Esophagus (tissue), 2 donors: ENCODE results near the gene SLC8A1. TPM values are rescaled to one million over a fixed set of nuclear protein-coding genes. Genes with fewer than 3 reads are reported as not detected.

Source experiments
- H3K27ac ChIP-seq, 2 donors: one replicate each; pipeline ENCODE4 v1.5.1; 2013; ENCODE audit warnings: low read depth in 2 of 2, mild to moderate bottlenecking in 2 of 2, inconsistent platforms in 1 of 2, low read length in 1 of 2, moderate library complexity in 1 of 2
- H3K27me3 ChIP-seq, 2 donors: one replicate each; pipeline ENCODE4 v1.6.1; 2013; ENCODE audit warnings: low read length in 2 of 2, control low read depth in 1 of 2, mild to moderate bottlenecking in 1 of 2; ENCODE audit not compliant: insufficient read depth in 2 of 2, control insufficient read depth in 1 of 2
- H3K36me3 ChIP-seq, 2 donors: one replicate each; pipeline ENCODE4 v1.6.1; 2013; ENCODE audit warnings: low read length in 1 of 2; ENCODE audit not compliant: control insufficient read depth in 2 of 2, insufficient read depth in 2 of 2
- H3K4me1 ChIP-seq, 2 donors: one replicate each; pipeline ENCODE4 v1.6.1; 2013; ENCODE audit warnings: low read length in 1 of 2; ENCODE audit not compliant: control insufficient read depth in 2 of 2, insufficient read depth in 2 of 2
- H3K4me3 ChIP-seq, 2 donors: one replicate each; pipeline ENCODE4 v1.5.1; 2013; ENCODE audit warnings: low read length in 2 of 2, mild to moderate bottlenecking in 2 of 2, low read depth in 1 of 2, moderate library complexity in 1 of 2
- H3K9me3 ChIP-seq, 2 donors: one replicate each; pipeline ENCODE4 v1.6.1; 2013; ENCODE audit warnings: mild to moderate bottlenecking in 2 of 2, low read depth in 1 of 2, low read length in 1 of 2, moderate library complexity in 1 of 2; ENCODE audit not compliant: control insufficient read depth in 2 of 2, insufficient read depth in 1 of 2
- WGBS, 2 donors: extraction: QIAGEN DNeasy Blood & Tissue Kit; methylation state at CpG; one replicate each; pipeline ENCODE4 v1.1.7; 2013; 5-methylcytosine and 5-hydroxymethylcytosine counted together
- polyA plus RNA-seq, 2 donors: library from polyadenylated mRNA; stranded (reverse); fragments of 200-250 nt; gene quantifications; one replicate each; pipeline ENCODE4 v1.2.3, GENCODE V29; 2013
- donor health status: healthy with polysubstance abuse.
- donor health status: Bipolar disorder and iron deficiency.

SLC8A1 gene
- polyA plus RNA-seq, 2 donors: 0.26 to 0.73 TPM

GRCh38 chr2:40483549-40484243, 31.8 kb upstream of the SLC8A1 start:
- Histone ChIP-seq H3K4me1 (no peaks in the 10 kb centered on the region), H3K27ac (no peak overlapping the region), H3K9me3 (no peaks in the 10 kb centered on the region), H3K4me3 (no peak overlapping the region), H3K36me3 (no peaks in the 10 kb centered on the region), H3K27me3 (no peaks in the 10 kb centered on the region)
- WGBS, 2 donors: 85 to 89% methylated on average over 3 of the region's 3 CpGs

- Histone ChIP-seq H3K27ac (no peak overlapping the region), H3K4me3 (no peak overlapping the region), H3K9me3 (no peaks in the 10 kb centered on the region), H3K36me3 (no peaks in the 10 kb centered on the region), H3K27me3 (no peaks in the 10 kb centered on the region), H3K4me1 (no peaks in the 10 kb centered on the region)
- 78 to 86% methylated on average over 5 of the region's 5 CpGs for WGBS, 2 donors
Measured at GRCh38 chr2:40480596-40480995, 28.7 kb upstream of the SLC8A1 start.

GRCh38 chr2:40480073-40480472, 28.2 kb upstream of the SLC8A1 start:
- H3K4me3 ChIP-seq: no peak overlapping the region
- H3K27me3 ChIP-seq: no peaks in the 10 kb centered on the region
- no peak overlapping the region for H3K27ac ChIP-seq
- no peaks in the 10 kb centered on the region for H3K4me1 ChIP-seq
- no peaks in the 10 kb centered on the region for H3K9me3 ChIP-seq
- no peaks in the 10 kb centered on the region for H3K36me3 ChIP-seq

GRCh38 chr2:40477361-40477760, 25.5 kb upstream of the SLC8A1 start:
- WGBS, 2 donors: 74% methylated on average over 5 of the region's 5 CpGs
- no peak overlapping the region for H3K27ac ChIP-seq

GRCh38 chr2:40476436-40476835, 24.5 kb upstream of the SLC8A1 start:
- 83 to 87% methylated on average over 1 of the region's 1 CpG for WGBS, 2 donors
- H3K4me1 ChIP-seq: no peaks in the 10 kb centered on the region
- H3K9me3 ChIP-seq: no peaks in the 10 kb centered on the region
- H3K27me3 ChIP-seq: no peaks in the 10 kb centered on the region
- no peak overlapping the region for H3K27ac ChIP-seq
- H3K4me3 ChIP-seq: no peak overlapping the region
- H3K36me3 ChIP-seq: no peaks in the 10 kb centered on the region

More at GRCh38 chr2:40477361-40477760, 25.5 kb upstream of the SLC8A1 start:
- Histone ChIP-seq H3K27me3 (no peaks in the 10 kb centered on the region), H3K9me3 (no peaks in the 10 kb centered on the region), H3K36me3 (no peaks in the 10 kb centered on the region), H3K4me3 (no peak overlapping the region), H3K4me1 (no peaks in the 10 kb centered on the region)

- H3K9me3 ChIP-seq: no peaks in the 10 kb centered on the region
- no peaks in the 10 kb centered on the region for H3K36me3 ChIP-seq
- H3K27me3 ChIP-seq: no peaks in the 10 kb centered on the region
- no peak overlapping the region for H3K4me3 ChIP-seq
- H3K27ac ChIP-seq: no peak overlapping the region
- no peaks in the 10 kb centered on the region for H3K4me1 ChIP-seq
- 65 to 77% methylated on average over 1 of the region's 1 CpG for WGBS, 2 donors
Measured at GRCh38 chr2:40474306-40474705, 22.4 kb upstream of the SLC8A1 start.

- H3K9me3 ChIP-seq: no peaks in the 10 kb centered on the region
- H3K4me1 ChIP-seq: no peaks in the 10 kb centered on the region
- no peaks in the 10 kb centered on the region for H3K27me3 ChIP-seq
- H3K27ac ChIP-seq: no peak overlapping the region
- no peaks in the 10 kb centered on the region for H3K36me3 ChIP-seq
- 67 to 77% methylated on average over 3 of the region's 3 CpGs for WGBS, 2 donors
- H3K4me3 ChIP-seq: no peak overlapping the region
Measured at GRCh38 chr2:40471866-40472265, 20.0 kb upstream of the SLC8A1 start.

- no peaks in the 10 kb centered on the region for H3K9me3 ChIP-seq
- H3K27me3 ChIP-seq: no peaks in the 10 kb centered on the region
- no peaks in the 10 kb centered on the region for H3K36me3 ChIP-seq
- no peak overlapping the region for H3K27ac ChIP-seq
- H3K4me3 ChIP-seq: no peak overlapping the region
- H3K4me1 ChIP-seq: no peaks in the 10 kb centered on the region
- WGBS, 2 donors: 62 to 75% methylated on average over 5 of the region's 5 CpGs
Measured at GRCh38 chr2:40470822-40471813, 19.2 kb upstream of the SLC8A1 start.

GRCh38 chr2:40466935-40467572, 15.2 kb upstream of the SLC8A1 start:
- Histone ChIP-seq H3K27me3 (no peaks in the 10 kb centered on the region), H3K4me3 (no peak overlapping the region), H3K9me3 (no peaks in the 10 kb centered on the region), H3K4me1 (no peaks in the 10 kb centered on the region), H3K36me3 (no peaks in the 10 kb centered on the region), H3K27ac (no peak overlapping the region)
- 80 to 94% methylated on average over 2 of the region's 2 CpGs for WGBS, 2 donors
